ENCODE data around the gene CRELD1. TPM values are rescaled to one million over a fixed set of nuclear protein-coding genes. Genes with fewer than 3 reads are reported as not detected.

Gene CRELD1
- total RNA-seq, 4 donors from 2014 or later, result 54.3 to 80.0 (median 64.6) TPM

DNA sequence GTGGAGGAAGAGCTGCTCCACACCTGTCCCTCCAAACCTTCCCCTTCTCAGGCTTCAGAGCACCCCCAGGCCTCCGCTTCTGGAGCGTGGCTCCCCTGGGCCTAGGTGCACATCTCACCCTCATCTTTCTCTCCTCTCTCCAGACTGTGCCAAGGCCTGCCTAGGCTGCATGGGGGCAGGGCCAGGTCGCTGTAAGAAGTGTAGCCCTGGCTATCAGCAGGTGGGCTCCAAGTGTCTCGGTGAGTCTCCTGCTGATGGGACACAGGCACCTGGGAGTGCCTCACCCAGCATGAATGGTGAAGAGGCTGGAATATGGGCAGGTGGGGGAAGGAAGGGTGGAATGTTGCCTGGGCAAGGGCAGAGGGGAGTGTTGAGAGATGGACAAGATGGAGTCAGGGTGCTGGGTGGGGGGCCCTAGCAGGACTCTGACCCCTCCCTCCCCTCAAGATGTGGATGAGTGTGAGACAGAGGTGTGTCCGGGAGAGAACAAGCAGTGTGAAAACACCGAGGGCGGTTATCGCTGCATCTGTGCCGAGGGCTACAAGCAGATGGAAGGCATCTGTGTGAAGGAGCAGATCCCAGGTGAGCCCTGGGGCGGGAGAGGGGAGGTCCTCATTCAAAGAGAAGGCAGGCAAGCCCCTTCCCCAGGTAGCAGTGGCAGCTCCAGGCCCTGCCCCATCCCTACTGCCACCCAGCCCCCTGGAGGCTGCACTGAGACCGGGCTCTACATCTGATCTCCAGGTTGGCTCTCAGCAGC lies 9.5 kb downstream of the CRELD1 start:
- 67 to 84% methylated on average over 3 to 5 of the region's 11 CpGs for WGBS, 2 donors (ENCODE audit: low coverage in 1 of 2)

GRCh38 chr3:9944271-9944670 lies 10.6 kb downstream of the CRELD1 start:
- no peak overlapping the region for H3K27ac ChIP-seq
- TF ChIP-seq POLR2AphosphoS5 (IDR thresholded peaks at IDR 0.05) (no peak), POLR2A (IDR thresholded peaks at IDR 0.05) (no peak), EP300 (IDR thresholded peaks at IDR 0.05) (no peak), CTCF (IDR thresholded peaks at IDR 0.05) (no peak)
- peaks cover 0 to 50% of the 10 kb centered on the region in 2 donors for H3K36me3 ChIP-seq
- no peak for ATAC-seq
- H3K4me3 ChIP-seq, result no peak overlapping the region
- H3K9me3 ChIP-seq, result no peaks in the 10 kb centered on the region
- WGBS, 2 donors (ENCODE audit: low coverage in 1 of 2), result no CpG with 5 or more reads among the region's 11 CpGs
- H3K27me3 ChIP-seq, result no peaks in the 10 kb centered on the region
- H3K4me1 ChIP-seq, result peaks cover 0 to 34% (median 9%) of the 10 kb centered on the region in 3 donors

More for the DNA sequence above, 9.5 kb downstream of the CRELD1 start:
- no peaks in the 10 kb centered on the region for H3K27me3 ChIP-seq
- peaks cover 0 to 29% (median 8%) of the 10 kb centered on the region in 3 donors for H3K4me1 ChIP-seq
- TF ChIP-seq POLR2A (IDR thresholded peaks at IDR 0.05) (no peak), POLR2AphosphoS5 (IDR thresholded peaks at IDR 0.05) (no peak), EP300 (IDR thresholded peaks at IDR 0.05) (no peak), CTCF (IDR thresholded peaks at IDR 0.05) (no peak)
- ATAC-seq, result no peak
- H3K9me3 ChIP-seq, result no peaks in the 10 kb centered on the region
- no peak overlapping the region for H3K4me3 ChIP-seq
- peaks cover 0 to 44% of the 10 kb centered on the region in 2 donors for H3K36me3 ChIP-seq
- no peak overlapping the region for H3K27ac ChIP-seq

DNA sequence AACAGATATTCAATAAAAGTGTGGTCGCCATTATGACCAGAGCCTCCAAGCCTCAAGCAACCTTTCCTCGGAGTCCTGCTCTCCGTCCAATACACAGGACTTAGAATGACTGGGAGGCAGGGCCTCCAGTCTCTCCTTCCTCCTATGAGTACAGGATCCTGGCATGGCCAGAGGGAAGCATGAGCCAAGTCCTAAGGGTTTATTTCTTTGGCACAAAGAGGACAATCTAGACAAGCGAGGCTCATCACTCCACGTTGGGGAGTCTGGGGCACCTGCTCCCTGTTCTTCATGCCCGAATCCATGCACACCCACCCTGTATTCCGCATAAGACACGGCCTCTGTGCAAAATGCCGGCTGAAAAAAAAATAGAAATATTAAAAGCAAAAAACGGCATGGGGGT lies 11.7 kb downstream of the CRELD1 start:
- H3K27ac ChIP-seq, result peak overlapping the region in 2 of 4 donors; percentile 94
- TF ChIP-seq POLR2AphosphoS5 (IDR thresholded peaks at IDR 0.05), result no peak
- no peak for TF ChIP-seq EP300 (IDR thresholded peaks at IDR 0.05)
- no peak overlapping the region for H3K4me3 ChIP-seq
- no peak for ATAC-seq
- WGBS, 2 donors (ENCODE audit: low coverage in 1 of 2), result 51 to 76% methylated on average over 3 to 4 of the region's 10 CpGs
- peaks cover 0 to 59% of the 10 kb centered on the region in 2 donors for H3K36me3 ChIP-seq
- H3K9me3 ChIP-seq, result no peaks in the 10 kb centered on the region
- no peaks in the 10 kb centered on the region for H3K27me3 ChIP-seq
- H3K4me1 ChIP-seq, result peaks cover 0 to 34% (median 9%) of the 10 kb centered on the region in 3 donors

DNA sequence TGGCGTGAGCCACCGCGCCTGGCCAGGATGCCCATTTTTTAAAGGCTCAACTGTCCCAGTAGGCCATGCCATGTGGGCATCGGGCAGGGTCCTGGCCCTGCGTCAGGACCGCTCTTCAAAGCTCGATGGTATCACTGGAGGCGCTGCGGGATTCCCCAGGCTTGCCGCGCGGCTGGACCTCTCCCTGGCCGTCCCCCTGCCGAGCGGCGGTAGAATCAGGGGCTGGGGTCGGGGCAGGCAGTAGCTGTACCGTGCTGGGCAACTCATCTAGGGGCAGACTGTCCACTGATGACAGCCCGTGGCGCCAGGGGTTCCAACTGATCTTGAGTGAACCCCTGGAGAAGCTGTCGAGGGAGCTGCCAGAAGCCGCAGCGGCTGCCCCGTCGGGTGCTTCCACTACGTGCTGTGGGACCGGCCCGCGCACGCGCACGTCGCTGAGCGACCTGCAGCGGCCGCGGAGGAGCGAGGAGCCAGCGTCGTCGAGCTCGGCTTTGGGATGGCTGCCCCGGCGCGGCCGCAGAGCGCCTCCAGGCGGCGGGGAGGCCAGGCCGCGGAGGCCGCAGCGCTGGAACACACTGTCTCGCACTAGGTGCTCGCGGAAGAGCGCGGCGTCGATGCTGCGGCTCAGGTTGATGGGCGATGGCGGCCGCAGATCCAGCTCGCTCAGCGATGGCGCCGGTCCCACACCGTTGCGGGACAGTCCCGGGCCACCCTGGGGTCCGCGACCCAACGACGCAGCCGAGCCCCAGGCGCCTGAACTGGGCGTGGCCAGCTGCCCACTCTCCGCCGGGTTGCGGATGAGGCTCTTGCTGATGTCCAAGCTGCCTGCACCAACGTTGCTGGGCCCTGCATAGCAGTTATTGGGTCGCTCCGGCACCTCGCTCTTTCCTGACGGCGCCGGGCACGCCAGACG lies 12.7 kb downstream of the CRELD1 start:
- TF ChIP-seq CTCF (IDR thresholded peaks at IDR 0.05) (peak in 3 of 4 experiments; percentile 87 to 89 (median 88)), POLR2A (IDR thresholded peaks at IDR 0.05) (peak; percentile 70 to 71), EP300 (IDR thresholded peaks at IDR 0.05) (no peak), POLR2AphosphoS5 (IDR thresholded peaks at IDR 0.05) (no peak)
- peaks cover 0 to 38% (median 9%) of the 10 kb centered on the region in 3 donors for H3K4me1 ChIP-seq
- H3K27ac ChIP-seq, result peak overlapping the region; percentile 66 to 94 (median 94)
- ATAC-seq, result peak; percentile 92
- WGBS, 2 donors (ENCODE audit: low coverage in 1 of 2), result 2% methylated on average over 17 of the region's 90 CpGs; no CpG with 5 or more reads in 1 of the 2 donors
- H3K4me3 ChIP-seq, result peak overlapping the region; percentile 44 to 74
- H3K9me3 ChIP-seq, result no peaks in the 10 kb centered on the region
- H3K27me3 ChIP-seq, result no peaks in the 10 kb centered on the region
- H3K36me3 ChIP-seq, result peaks cover 0 to 51% of the 10 kb centered on the region in 2 donors

All from gastroesophageal sphincter (tissue), 4 donors.